ENCODE measurements around the gene ACTRT2.

Gene ACTRT2

DNA sequence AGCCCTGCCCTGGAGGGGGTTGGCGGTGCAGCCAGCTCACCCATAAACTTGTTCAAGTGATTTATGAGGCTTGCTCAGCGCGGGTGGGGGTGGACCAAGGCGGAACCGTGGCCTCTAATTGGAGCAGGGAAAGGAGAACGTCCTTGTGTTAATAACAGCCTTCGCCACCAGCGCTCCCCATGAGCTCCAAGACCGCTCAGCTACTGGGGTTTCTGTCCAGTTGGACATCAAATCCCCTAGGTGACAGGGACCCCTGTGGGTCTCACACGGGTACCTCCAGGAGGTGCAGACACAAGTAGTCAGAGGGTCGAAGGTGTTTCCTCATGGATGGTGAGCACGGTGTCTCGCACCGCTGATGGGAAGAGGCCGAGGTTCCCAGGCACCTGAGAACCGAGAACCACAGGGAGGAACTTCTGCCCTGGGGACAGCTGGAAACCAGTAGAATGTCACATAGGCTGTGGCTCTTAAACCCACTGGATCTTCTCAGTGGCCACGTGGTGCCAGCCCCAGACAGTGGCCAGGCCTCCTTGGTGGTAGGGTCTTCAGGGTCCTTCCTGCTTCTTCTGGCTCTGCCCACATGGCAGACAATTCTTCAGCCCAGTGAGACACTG is 3.7 kb upstream of the ACTRT2 start:
- H3K4me1 Mint-ChIP-seq: peaks cover 6% of the 10 kb centered on the region
- H3K36me3 Mint-ChIP-seq: no peaks in the 10 kb centered on the region
- H3K4me3 Mint-ChIP-seq: no peak overlapping the region
- no peak overlapping the region for H3K27ac Mint-ChIP-seq
- peaks cover 38% of the 10 kb centered on the region for H3K27me3 Mint-ChIP-seq
- ATAC-seq: no peak
- H3K9me3 Mint-ChIP-seq: no peaks in the 10 kb centered on the region

DNA sequence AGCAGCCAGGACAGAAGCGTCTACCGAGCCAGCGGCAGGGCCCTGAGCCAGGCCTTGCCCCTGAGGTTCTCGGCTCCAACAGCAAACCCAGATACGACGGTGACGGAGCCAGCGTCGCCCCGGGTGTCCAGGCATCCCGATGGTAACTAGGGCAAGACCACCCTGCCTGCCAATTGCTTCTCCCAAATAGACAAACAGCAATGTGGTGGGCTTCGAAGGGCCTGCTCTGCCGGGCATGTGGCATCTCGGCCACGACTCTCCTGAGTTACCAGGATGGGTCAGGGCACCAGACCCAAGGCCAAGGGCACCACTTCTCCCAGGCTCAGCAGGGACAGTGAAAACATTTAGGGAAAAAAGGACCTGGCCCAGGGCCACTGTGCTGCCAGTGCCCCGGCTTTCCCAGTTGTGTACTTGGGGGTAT is 3.2 kb upstream of the ACTRT2 start:
- no peak for ATAC-seq
- H3K4me1 Mint-ChIP-seq: peaks cover 5% of the 10 kb centered on the region
- H3K4me3 Mint-ChIP-seq: peak overlapping the region; percentile 20
- peaks cover 35% of the 10 kb centered on the region for H3K27me3 Mint-ChIP-seq
- no peak overlapping the region for H3K27ac Mint-ChIP-seq
- H3K9me3 Mint-ChIP-seq: no peaks in the 10 kb centered on the region
- no peaks in the 10 kb centered on the region for H3K36me3 Mint-ChIP-seq

DNA sequence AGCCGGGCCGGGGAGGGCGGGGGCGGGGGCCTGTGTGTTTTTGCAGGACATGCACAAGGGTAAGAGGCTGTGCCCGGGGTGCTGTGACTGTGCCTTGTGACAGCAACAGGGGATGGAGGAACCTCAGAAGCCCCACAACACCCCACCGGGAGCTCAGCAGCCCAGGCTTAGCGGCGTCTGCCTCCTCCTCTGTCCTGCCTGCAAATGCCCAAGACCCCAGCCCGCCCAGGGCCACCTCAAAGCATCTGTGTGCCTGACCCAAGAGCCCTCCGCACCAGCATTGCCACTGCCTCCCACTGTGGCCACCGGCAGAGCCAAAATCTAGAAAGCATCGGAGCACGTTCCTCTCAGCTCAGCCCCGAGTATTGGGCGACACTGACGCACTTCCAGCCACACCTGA is 2.7 kb upstream of the ACTRT2 start:
- H3K4me3 Mint-ChIP-seq: no peak overlapping the region
- no peaks in the 10 kb centered on the region for H3K9me3 Mint-ChIP-seq
- H3K27ac Mint-ChIP-seq: no peak overlapping the region
- H3K4me1 Mint-ChIP-seq: no peaks in the 10 kb centered on the region
- ATAC-seq: no peak
- peaks cover 30% of the 10 kb centered on the region for H3K27me3 Mint-ChIP-seq
- no peaks in the 10 kb centered on the region for H3K36me3 Mint-ChIP-seq

DNA sequence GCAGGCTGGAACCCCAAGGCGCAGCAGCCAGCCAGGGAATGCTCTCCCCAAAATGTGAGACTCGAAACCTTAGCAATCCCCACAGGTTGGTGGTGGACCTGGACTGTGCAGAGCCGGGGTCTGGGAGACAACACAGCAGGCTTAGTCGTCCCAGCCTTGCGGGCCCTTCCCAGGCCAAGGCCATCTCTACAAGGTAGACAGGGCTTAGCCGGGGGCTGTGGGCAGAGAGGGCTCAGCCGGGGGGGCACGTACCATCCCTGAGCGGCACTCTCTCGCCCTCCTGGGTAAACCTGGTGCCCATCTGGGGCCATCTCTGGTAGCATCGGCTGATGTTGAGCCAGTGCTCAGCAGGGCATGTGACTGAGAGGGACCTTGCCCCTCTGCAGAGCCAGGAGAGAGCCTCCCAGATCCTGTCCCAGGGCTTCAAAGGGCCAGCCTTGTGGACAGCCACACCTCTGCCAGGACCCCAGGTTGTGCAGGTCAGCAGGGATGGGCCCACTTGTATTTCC is 2.2 kb upstream of the ACTRT2 start:
- Mint-ChIP-seq H3K27me3 (peaks cover 25% of the 10 kb centered on the region), H3K4me1 (no peaks in the 10 kb centered on the region), H3K27ac (no peak overlapping the region), H3K36me3 (no peaks in the 10 kb centered on the region), H3K9me3 (no peaks in the 10 kb centered on the region), H3K4me3 (no peak overlapping the region)
- no peak for ATAC-seq

DNA sequence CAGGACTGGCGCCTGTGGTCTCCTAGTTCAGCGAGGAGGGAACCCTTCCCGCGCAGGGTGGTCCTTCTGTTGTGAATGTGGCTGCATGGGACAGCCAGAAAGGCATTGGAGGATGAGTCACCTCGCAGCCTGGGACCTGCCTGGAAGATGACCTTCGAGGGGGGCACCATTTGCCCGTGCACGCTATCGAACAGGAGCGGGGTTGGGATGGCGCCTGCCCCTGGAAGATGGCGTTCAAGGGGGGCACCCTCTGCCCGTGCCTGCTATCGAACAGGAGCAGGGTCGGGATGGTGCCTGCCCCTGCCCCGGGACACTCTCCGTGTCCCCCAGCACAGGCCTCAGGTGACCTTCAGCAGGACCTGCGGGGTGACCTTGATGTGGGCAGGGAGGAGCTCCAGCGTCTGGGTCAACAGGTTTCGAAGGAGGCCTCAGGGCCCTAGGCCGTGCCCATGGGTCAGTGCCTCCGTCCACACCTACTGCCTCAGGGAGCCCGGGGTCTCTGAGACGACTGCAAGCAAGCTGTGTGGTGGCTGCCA is 1.7 kb upstream of the ACTRT2 start:
- Mint-ChIP-seq H3K27ac (no peak overlapping the region), H3K9me3 (no peaks in the 10 kb centered on the region), H3K27me3 (peaks cover 19% of the 10 kb centered on the region), H3K4me1 (no peaks in the 10 kb centered on the region), H3K36me3 (no peaks in the 10 kb centered on the region), H3K4me3 (no peak overlapping the region)
- ATAC-seq: no peak

DNA sequence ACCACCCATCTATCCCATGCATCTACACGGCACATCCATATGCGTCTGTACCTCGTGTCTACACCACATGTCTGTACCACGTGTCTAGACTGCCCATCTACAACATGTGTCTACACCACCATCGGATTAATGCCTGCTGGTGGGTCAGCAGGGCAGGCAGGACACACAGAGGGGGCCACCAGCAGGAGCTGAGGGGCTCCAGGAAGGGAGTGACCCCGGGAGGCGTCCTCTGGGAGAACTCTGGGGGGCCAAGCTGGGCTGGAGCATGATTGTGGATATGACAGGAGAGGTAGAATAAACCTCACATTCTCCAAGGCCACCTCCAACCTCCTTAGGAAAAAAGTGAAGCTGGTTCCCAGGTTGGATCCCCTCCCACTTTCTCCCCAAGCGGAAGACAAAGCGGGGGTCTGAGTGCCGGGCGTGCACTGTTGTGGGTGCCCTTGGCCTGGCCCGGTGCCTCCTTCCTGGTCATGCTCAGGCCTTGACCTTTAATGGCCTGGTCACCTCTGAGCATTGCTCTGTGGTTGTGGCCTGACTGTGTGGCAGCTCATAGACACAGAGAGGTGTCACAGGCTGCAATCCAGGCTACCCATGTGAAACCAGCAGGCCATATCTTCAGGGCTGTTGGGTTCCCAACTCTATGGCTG is 881 bp upstream of the ACTRT2 start:
- no peaks in the 10 kb centered on the region for H3K4me1 Mint-ChIP-seq
- H3K27me3 Mint-ChIP-seq: peaks cover 11% of the 10 kb centered on the region
- H3K36me3 Mint-ChIP-seq: no peaks in the 10 kb centered on the region
- no peaks in the 10 kb centered on the region for H3K9me3 Mint-ChIP-seq
- no peak for ATAC-seq
- no peak overlapping the region for H3K27ac Mint-ChIP-seq
- no peak overlapping the region for H3K4me3 Mint-ChIP-seq

DNA sequence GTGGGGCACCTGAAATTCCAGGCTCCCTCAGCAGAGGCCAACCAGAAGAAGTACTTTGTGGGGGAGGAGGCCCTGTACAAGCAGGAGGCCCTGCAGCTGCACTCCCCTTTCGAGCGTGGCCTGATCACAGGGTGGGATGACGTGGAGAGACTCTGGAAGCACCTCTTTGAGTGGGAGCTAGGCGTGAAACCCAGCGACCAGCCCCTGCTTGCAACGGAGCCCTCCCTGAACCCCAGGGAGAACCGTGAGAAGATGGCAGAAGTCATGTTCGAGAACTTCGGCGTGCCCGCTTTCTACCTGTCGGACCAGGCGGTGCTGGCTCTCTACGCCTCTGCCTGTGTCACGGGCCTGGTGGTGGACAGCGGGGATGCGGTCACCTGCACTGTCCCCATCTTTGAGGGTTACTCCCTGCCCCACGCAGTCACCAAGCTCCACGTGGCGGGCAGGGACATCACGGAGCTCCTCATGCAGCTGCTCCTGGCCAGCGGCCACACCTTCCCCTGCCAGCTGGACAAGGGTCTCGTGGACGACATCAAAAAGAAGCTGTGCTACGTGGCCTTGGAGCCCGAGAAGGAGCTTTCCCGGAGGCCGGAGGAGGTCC is 634 bp downstream of the ACTRT2 start:
- Mint-ChIP-seq H3K36me3 (no peaks in the 10 kb centered on the region), H3K4me1 (no peaks in the 10 kb centered on the region), H3K27ac (no peak overlapping the region), H3K27me3 (peaks cover 8% of the 10 kb centered on the region), H3K4me3 (no peak overlapping the region), H3K9me3 (no peaks in the 10 kb centered on the region)
- ATAC-seq: no peak

DNA sequence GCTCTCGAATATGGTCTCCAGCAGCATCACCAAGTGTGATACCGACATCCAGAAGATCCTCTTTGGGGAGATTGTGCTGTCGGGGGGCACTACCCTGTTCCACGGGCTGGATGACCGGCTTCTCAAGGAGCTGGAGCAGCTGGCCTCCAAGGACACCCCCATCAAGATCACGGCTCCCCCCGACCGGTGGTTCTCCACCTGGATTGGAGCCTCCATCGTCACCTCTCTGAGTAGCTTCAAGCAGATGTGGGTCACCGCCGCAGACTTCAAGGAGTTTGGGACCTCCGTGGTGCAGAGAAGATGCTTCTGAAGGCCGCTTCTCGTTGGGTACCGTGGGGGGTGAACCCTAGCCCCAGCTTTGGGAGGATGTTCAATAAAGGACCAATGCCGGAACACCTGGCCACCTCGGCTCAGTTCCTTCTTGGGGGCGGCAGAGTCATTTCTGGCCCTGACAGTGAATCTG is 1.3 kb downstream of the ACTRT2 start:
- H3K9me3 Mint-ChIP-seq: no peaks in the 10 kb centered on the region
- H3K4me3 Mint-ChIP-seq: no peak overlapping the region
- no peaks in the 10 kb centered on the region for H3K36me3 Mint-ChIP-seq
- no peak overlapping the region for H3K27ac Mint-ChIP-seq
- no peak for ATAC-seq
- no peaks in the 10 kb centered on the region for H3K4me1 Mint-ChIP-seq
- peaks cover 8% of the 10 kb centered on the region for H3K27me3 Mint-ChIP-seq

DNA sequence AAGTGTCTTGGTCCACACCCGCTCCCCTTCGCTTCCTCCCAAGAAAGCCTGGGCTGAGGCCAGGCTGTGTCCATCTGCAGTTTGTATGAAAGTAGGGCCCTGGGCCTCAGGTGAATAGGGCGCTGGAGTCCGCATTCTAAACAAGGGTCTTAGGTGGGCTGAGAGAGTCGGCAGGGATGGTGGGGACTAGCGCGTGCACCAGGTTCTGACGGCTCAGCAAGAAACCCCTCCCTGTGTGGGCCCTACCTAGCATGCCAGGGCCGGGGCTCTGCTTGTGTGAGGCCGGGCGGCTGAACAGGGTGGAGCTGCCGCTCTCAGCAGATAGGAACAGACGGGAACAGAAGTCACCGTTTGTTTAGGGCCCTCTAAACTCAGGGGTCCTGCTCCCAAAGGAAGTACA is 1.7 kb downstream of the ACTRT2 start:
- no peaks in the 10 kb centered on the region for H3K36me3 Mint-ChIP-seq
- H3K27me3 Mint-ChIP-seq: peaks cover 6% of the 10 kb centered on the region
- H3K4me3 Mint-ChIP-seq: no peak overlapping the region
- H3K9me3 Mint-ChIP-seq: no peaks in the 10 kb centered on the region
- H3K27ac Mint-ChIP-seq: no peak overlapping the region
- no peak for ATAC-seq
- no peaks in the 10 kb centered on the region for H3K4me1 Mint-ChIP-seq

DNA sequence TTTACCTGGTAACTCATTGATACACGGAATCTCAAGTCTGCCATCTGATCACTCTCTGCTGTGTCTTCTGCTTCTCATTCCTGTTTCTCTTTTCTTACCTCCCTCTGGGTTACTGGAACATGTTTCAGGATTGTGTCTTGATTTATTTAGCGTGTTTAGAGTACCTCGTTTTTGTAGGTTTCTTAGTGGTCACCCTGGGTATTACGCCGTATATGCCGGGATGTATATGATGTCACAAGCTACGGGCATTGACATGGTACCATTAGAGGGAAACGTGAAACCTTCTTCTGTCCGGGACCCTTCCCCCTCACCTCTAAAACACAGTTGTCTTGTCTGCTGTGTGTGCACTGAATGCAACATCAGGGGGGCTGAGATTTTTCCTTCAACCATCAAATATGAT is 2.8 kb downstream of the ACTRT2 start:
- ATAC-seq: no peak
- Mint-ChIP-seq H3K9me3 (no peaks in the 10 kb centered on the region), H3K27ac (no peak overlapping the region), H3K4me3 (no peak overlapping the region), H3K36me3 (no peaks in the 10 kb centered on the region), H3K4me1 (no peaks in the 10 kb centered on the region), H3K27me3 (no peaks in the 10 kb centered on the region)

DNA sequence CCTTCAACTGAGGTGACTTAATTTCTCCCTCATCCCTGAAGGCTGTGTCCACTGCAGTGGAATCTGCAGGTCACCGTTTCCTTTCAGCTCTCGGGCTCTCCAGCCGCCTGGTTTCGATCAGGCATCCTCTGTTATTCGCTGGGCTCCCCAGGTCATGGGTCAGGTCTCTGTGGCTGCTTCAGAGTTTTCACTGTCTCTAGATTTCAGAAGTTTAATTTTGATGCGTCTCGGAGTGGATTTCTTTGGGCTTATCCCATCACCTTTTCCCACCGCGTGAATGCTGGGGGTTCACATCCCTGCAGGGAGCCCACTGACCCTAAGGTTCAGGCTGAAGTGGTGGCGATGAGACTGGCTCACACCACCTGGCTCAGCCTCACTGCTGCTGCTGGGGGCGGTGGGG is 3.3 kb downstream of the ACTRT2 start:
- Mint-ChIP-seq H3K9me3 (no peaks in the 10 kb centered on the region), H3K27me3 (no peaks in the 10 kb centered on the region), H3K27ac (no peak overlapping the region), H3K4me3 (no peak overlapping the region), H3K4me1 (no peaks in the 10 kb centered on the region), H3K36me3 (no peaks in the 10 kb centered on the region)
- no peak for ATAC-seq

DNA sequence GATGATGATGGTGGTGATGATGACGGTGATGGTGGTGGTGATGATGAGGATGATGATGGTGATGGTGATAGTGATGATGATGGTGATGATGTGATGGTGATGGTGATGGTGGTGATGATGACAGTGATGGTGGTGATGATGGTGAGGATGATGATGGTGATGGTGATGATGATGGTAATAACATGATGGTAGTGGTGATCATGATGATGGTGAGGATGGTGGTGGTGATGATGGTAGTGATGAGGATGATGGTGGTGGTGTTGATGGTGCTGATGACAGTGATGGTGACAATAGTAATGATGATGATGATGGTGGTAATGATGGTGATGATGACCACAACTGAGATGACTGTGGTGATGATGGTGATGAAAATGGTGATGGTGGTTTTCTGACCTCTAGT is 4.9 kb downstream of the ACTRT2 start:
- Mint-ChIP-seq H3K27me3 (peaks cover 4% of the 10 kb centered on the region), H3K9me3 (no peaks in the 10 kb centered on the region)
- no peak for ATAC-seq

DNA sequence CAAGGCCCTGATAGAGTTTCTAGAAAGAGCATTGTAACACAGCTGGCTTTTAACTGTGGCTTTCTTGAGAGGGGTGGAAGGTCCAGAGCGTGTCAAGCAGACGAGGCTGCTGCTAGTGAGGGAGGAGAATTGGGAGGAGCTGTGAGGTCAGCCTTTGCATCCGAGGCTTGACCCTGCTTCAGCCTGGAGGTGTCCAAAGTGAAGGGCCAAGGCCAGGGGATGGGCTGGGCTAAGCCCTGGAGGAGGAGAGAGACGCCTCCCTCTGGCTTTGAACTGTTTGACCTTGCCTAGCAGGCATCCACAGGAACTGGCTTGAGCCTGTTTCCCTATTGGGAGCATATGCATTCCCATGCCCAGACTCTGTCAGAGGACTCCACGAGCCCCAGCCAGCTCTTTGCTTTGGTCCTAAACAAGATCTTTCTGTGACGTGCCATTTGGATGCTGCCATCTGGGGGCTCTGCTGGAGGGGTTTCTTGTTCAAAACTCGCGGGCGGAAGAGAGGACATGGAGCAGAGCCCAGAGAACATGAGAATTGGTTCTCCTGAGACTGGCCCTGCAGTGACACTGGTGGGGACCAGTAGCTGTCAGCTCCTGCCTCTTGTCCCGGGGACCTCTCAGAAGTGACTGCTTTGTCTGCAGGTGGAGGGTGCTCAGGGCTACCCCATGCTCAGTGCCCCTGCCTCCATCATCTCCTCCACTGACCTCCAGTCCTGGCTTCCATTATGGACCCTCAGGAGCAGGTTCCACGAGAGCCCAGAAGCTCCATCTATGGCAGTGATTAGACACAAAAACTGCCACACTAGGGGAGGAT is 5.5 kb downstream of the ACTRT2 start:
- Mint-ChIP-seq H3K27ac (no peak overlapping the region), H3K4me1 (no peaks in the 10 kb centered on the region), H3K36me3 (no peaks in the 10 kb centered on the region), H3K27me3 (peaks cover 10% of the 10 kb centered on the region), H3K9me3 (no peaks in the 10 kb centered on the region), H3K4me3 (no peak overlapping the region)
- no peak for ATAC-seq

More for the DNA sequence above, 4.9 kb downstream of the ACTRT2 start:
- H3K4me3 Mint-ChIP-seq: no peak overlapping the region
- no peak overlapping the region for H3K27ac Mint-ChIP-seq
- H3K36me3 Mint-ChIP-seq: no peaks in the 10 kb centered on the region
- H3K4me1 Mint-ChIP-seq: no peaks in the 10 kb centered on the region

DNA sequence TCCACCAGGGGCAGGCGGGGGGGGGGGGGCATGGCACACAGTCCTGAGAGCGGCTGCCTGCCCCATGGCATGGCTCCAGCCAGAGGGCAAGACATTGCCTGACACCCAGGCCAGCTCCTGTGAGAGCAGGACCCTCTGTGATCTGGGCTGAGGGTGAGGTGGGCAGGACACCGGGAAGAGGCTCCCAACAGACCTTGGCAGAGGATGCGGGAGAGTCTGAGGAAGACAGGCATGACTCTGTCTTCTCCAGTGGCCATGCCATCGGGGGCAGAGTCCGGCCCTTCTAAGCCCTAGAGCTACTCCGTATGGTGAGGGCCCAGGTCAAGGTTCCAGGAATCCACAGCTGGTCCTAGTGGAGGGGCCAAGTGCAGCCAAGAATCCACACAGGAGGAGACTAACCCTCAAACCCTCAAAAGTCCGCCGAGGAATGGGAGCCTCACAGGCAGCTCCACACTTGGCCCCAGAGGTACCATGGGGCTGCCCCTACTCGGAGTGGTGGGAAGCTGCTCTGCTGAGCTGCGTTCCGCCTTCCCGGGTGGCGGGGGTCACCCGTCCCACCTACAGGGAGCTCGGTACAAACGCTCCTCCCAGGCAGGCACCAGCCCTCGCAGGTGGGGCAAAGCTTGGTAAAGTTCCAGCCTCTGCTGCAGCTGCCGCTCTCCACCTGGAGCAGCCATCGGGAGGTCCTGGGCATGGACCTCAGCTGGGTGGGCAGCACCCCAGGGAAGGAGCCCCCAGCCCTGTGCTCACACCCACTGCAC is 6.5 kb downstream of the ACTRT2 start:
- ATAC-seq: no peak
- H3K4me3 Mint-ChIP-seq: no peak overlapping the region
- no peaks in the 10 kb centered on the region for H3K9me3 Mint-ChIP-seq
- no peak overlapping the region for H3K27ac Mint-ChIP-seq
- H3K27me3 Mint-ChIP-seq: peaks cover 20% of the 10 kb centered on the region
- no peaks in the 10 kb centered on the region for H3K4me1 Mint-ChIP-seq
- no peaks in the 10 kb centered on the region for H3K36me3 Mint-ChIP-seq
